Measurements from ENCODE around the gene ST6GALNAC1. TPM values are rescaled to one million over a fixed set of nuclear protein-coding genes. Genes with fewer than 3 reads are reported as not detected.

Gene ST6GALNAC1
- total RNA-seq, 1 experiment from 2014 or later: not detected

GRCh38 chr17:76667786-76668453 lies 24.4 kb upstream of the ST6GALNAC1 start:
- Histone ChIP-seq H3K9me3 (ENCODE audit: low read depth, low read length, poor library complexity, severe bottlenecking) (no peaks in the 10 kb centered on the region), H3K4me3 (ENCODE audit: low read depth, low read length, poor library complexity, severe bottlenecking) (no peak overlapping the region), H3K27me3 (replicated peaks; ENCODE audit: insufficient read depth, low read depth, low read length, poor library complexity) (no peaks in the 10 kb centered on the region), H3K4me1 (ENCODE audit: insufficient read depth, low read length, poor library complexity, severe bottlenecking) (peaks cover 16% of the 10 kb centered on the region), H3K36me3 (ENCODE audit: insufficient read depth, low read length, poor library complexity, severe bottlenecking) (no peaks in the 10 kb centered on the region), H3K27ac (ENCODE audit: low read depth, low read length, poor library complexity, severe bottlenecking) (no peak overlapping the region)
- BruUV-seq (replicated peaks): no TSS peak
- POLR2A ChIA-PET (ENCODE audit: low non-redundant PET): no interaction called here
- intact Hi-C loops (cut with micrococcal nuclease; ENCODE audit: unreplicated experiment): no loop called here
- TF ChIP-seq, protein P1, sequence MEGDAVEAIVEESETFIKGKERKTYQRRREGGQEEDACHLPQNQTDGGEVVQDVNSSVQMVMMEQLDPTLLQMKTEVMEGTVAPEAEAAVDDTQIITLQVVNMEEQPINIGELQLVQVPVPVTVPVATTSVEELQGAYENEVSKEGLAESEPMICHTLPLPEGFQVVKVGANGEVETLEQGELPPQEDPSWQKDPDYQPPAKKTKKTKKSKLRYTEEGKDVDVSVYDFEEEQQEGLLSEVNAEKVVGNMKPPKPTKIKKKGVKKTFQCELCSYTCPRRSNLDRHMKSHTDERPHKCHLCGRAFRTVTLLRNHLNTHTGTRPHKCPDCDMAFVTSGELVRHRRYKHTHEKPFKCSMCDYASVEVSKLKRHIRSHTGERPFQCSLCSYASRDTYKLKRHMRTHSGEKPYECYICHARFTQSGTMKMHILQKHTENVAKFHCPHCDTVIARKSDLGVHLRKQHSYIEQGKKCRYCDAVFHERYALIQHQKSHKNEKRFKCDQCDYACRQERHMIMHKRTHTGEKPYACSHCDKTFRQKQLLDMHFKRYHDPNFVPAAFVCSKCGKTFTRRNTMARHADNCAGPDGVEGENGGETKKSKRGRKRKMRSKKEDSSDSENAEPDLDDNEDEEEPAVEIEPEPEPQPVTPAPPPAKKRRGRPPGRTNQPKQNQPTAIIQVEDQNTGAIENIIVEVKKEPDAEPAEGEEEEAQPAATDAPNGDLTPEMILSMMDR (conservative IDR thresholded peaks at IDR 0.05; ENCODE audit: low read depth, low read length): no peak
- TF ChIP-seq EZH2 (IDR thresholded peaks at IDR 0.05; ENCODE audit: borderline replicate concordance, low read depth, low read length, poor library complexity, severe bottlenecking): no peak
- no peak for DNase-seq (ENCODE audit: low spot score)
- CTCF ChIA-PET: no interaction called here

- ChIA-PET CTCF (no interaction called here), POLR2A (ENCODE audit: low non-redundant PET) (no interaction called here)
- Histone ChIP-seq H3K4me3 (ENCODE audit: low read depth, low read length, poor library complexity, severe bottlenecking) (no peak overlapping the region), H3K27ac (ENCODE audit: low read depth, low read length, poor library complexity, severe bottlenecking) (no peak overlapping the region), H3K4me1 (ENCODE audit: insufficient read depth, low read length, poor library complexity, severe bottlenecking) (peaks cover 13% of the 10 kb centered on the region), H3K9me3 (ENCODE audit: low read depth, low read length, poor library complexity, severe bottlenecking) (no peaks in the 10 kb centered on the region), H3K27me3 (replicated peaks; ENCODE audit: insufficient read depth, low read depth, low read length, poor library complexity) (no peaks in the 10 kb centered on the region), H3K36me3 (ENCODE audit: insufficient read depth, low read length, poor library complexity, severe bottlenecking) (no peaks in the 10 kb centered on the region)
- no peak for DNase-seq (ENCODE audit: low spot score)
- BruUV-seq (replicated peaks): no TSS peak
- intact Hi-C loops (cut with micrococcal nuclease; ENCODE audit: unreplicated experiment): no loop called here
- TF ChIP-seq EZH2 (IDR thresholded peaks at IDR 0.05; ENCODE audit: borderline replicate concordance, low read depth, low read length, poor library complexity, severe bottlenecking): no peak
- TF ChIP-seq, protein P1 (conservative IDR thresholded peaks at IDR 0.05; ENCODE audit: low read depth, low read length): no peak
Measured at GRCh38 chr17:76667491-76667755, 23.9 kb upstream of the ST6GALNAC1 start.

DNA sequence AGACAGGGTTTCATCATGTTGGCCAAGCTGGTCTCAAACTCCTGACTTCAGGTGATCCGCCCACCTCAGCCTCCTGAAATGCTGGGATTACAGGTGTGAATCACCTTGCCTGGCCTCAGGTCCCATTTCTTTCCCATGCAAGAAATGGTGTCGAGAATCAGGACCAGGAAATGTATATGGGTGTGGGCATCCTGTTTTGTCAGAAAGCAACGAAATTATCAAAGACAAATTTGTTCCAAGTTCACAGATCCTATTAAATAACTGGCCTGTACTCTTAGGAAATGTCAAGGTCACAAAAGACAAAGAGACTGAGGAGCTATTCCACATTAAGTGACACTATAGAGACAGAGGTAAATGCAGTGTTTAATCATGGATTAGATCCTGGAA lies 17.1 kb upstream of the ST6GALNAC1 start:
- intact Hi-C loops (cut with micrococcal nuclease; ENCODE audit: unreplicated experiment): no loop called here
- CTCF ChIA-PET: no interaction called here

More for the DNA sequence above, 17.1 kb upstream of the ST6GALNAC1 start:
- H3K27me3 ChIP-seq (replicated peaks; ENCODE audit: insufficient read depth, low read depth, low read length, poor library complexity): no peaks in the 10 kb centered on the region
- H3K36me3 ChIP-seq (ENCODE audit: insufficient read depth, low read length, poor library complexity, severe bottlenecking): no peaks in the 10 kb centered on the region
- BruUV-seq (replicated peaks): no TSS peak
- no peak for TF ChIP-seq EZH2 (IDR thresholded peaks at IDR 0.05; ENCODE audit: borderline replicate concordance, low read depth, low read length, poor library complexity, severe bottlenecking)
- TF ChIP-seq, protein P1 (conservative IDR thresholded peaks at IDR 0.05; ENCODE audit: low read depth, low read length): no peak
- peaks cover 8% of the 10 kb centered on the region for H3K4me1 ChIP-seq (ENCODE audit: insufficient read depth, low read length, poor library complexity, severe bottlenecking)
- no peak overlapping the region for H3K4me3 ChIP-seq (ENCODE audit: low read depth, low read length, poor library complexity, severe bottlenecking)
- no peak for DNase-seq (ENCODE audit: low spot score)
- H3K27ac ChIP-seq (ENCODE audit: low read depth, low read length, poor library complexity, severe bottlenecking): no peak overlapping the region
- POLR2A ChIA-PET (ENCODE audit: low non-redundant PET): no interaction called here
- H3K9me3 ChIP-seq (ENCODE audit: low read depth, low read length, poor library complexity, severe bottlenecking): no peaks in the 10 kb centered on the region

Data from A673 (cell line).